ENCODE measurements around the gene EPHA4. TPM values are rescaled to one million over a fixed set of nuclear protein-coding genes. Genes with fewer than 3 reads are reported as not detected.

Gene EPHA4
- total RNA-seq, 2 experiments from 2014 or later: 6.3 to 7.0 TPM

- no peak for DNase-seq
- Mint-ChIP-seq H3K4me3 (no peak overlapping the region), H3K4me1 (ENCODE audit: low read depth) (peaks cover 9% of the 10 kb centered on the region), H3K27me3 (peaks cover 4% of the 10 kb centered on the region), H3K27ac (no peak overlapping the region), H3K36me3 (peaks cover 3% of the 10 kb centered on the region), H3K9me3 (no peaks in the 10 kb centered on the region)
- CTCF ChIA-PET: no interaction called here
- POLR2A ChIA-PET: no interaction called here
- intact Hi-C loops (cut with micrococcal nuclease): loop anchor here (5.0 kb wide), 1 partner anchor 181 kb away; the partner anchor contains the start of gene EPHA4
Observed at GRCh38 chr2:221390878-221391277, 181.2 kb downstream of the EPHA4 start.

GRCh38 chr2:221389904-221390303 is 182.2 kb downstream of the EPHA4 start:
- no peaks in the 10 kb centered on the region for H3K9me3 Mint-ChIP-seq
- POLR2A ChIA-PET: no interaction called here
- H3K27ac Mint-ChIP-seq: no peak overlapping the region
- CTCF ChIA-PET: no interaction called here
- intact Hi-C loops (cut with micrococcal nuclease): loop anchor here (5.0 kb wide), 1 partner anchor 182 kb away; the partner anchor contains the start of gene EPHA4
- H3K36me3 Mint-ChIP-seq: peaks cover 3% of the 10 kb centered on the region
- peaks cover 4% of the 10 kb centered on the region for H3K27me3 Mint-ChIP-seq
- DNase-seq: no peak
- peaks cover 9% of the 10 kb centered on the region for H3K4me1 Mint-ChIP-seq (ENCODE audit: low read depth)
- no peak overlapping the region for H3K4me3 Mint-ChIP-seq

- intact Hi-C loops (cut with micrococcal nuclease): no loop called here
- no peak overlapping the region for H3K4me3 Mint-ChIP-seq
- H3K9me3 Mint-ChIP-seq: no peaks in the 10 kb centered on the region
- no peak overlapping the region for H3K27ac Mint-ChIP-seq
- no peak for DNase-seq
- POLR2A ChIA-PET: no interaction called here
- peaks cover 4% of the 10 kb centered on the region for H3K27me3 Mint-ChIP-seq
- CTCF ChIA-PET: no interaction called here
- H3K36me3 Mint-ChIP-seq: peaks cover 3% of the 10 kb centered on the region
- H3K4me1 Mint-ChIP-seq (ENCODE audit: low read depth): peaks cover 9% of the 10 kb centered on the region
Observed at GRCh38 chr2:221389421-221389820, 182.7 kb downstream of the EPHA4 start.

- Mint-ChIP-seq H3K4me1 (ENCODE audit: low read depth) (peaks cover 9% of the 10 kb centered on the region), H3K27ac (no peak overlapping the region), H3K27me3 (peaks cover 4% of the 10 kb centered on the region), H3K4me3 (no peak overlapping the region), H3K36me3 (peaks cover 3% of the 10 kb centered on the region), H3K9me3 (no peaks in the 10 kb centered on the region)
- intact Hi-C loops (cut with micrococcal nuclease): no loop called here
- ChIA-PET POLR2A (no interaction called here), CTCF (no interaction called here)
- no peak for DNase-seq
Observed at GRCh38 chr2:221388891-221389290, 183.2 kb downstream of the EPHA4 start.

GRCh38 chr2:221385716-221386115 is 186.4 kb downstream of the EPHA4 start:
- Mint-ChIP-seq H3K4me1 (ENCODE audit: low read depth) (no peaks in the 10 kb centered on the region), H3K27me3 (peaks cover 4% of the 10 kb centered on the region), H3K9me3 (no peaks in the 10 kb centered on the region), H3K4me3 (no peak overlapping the region), H3K27ac (no peak overlapping the region), H3K36me3 (peaks cover 3% of the 10 kb centered on the region)
- POLR2A ChIA-PET: no interaction called here
- no peak for DNase-seq
- CTCF ChIA-PET: no interaction called here
- intact Hi-C loops (cut with micrococcal nuclease): no loop called here

GRCh38 chr2:221381928-221382488 is 190.1 kb downstream of the EPHA4 start:
- DNase-seq: no peak
- Mint-ChIP-seq H3K27me3 (no peaks in the 10 kb centered on the region), H3K4me3 (no peak overlapping the region), H3K9me3 (no peaks in the 10 kb centered on the region), H3K27ac (no peak overlapping the region), H3K4me1 (ENCODE audit: low read depth) (peaks cover 3% of the 10 kb centered on the region), H3K36me3 (peaks cover 3% of the 10 kb centered on the region)
- POLR2A ChIA-PET: no interaction called here
- CTCF ChIA-PET: no interaction called here
- intact Hi-C loops (cut with micrococcal nuclease): no loop called here

GRCh38 chr2:221380686-221381085 is 191.4 kb downstream of the EPHA4 start:
- Mint-ChIP-seq H3K9me3 (no peaks in the 10 kb centered on the region), H3K4me3 (no peak overlapping the region), H3K4me1 (ENCODE audit: low read depth) (peaks cover 3% of the 10 kb centered on the region), H3K36me3 (no peaks in the 10 kb centered on the region), H3K27ac (no peak overlapping the region), H3K27me3 (no peaks in the 10 kb centered on the region)
- peak; percentile 15 for DNase-seq
- POLR2A ChIA-PET: interaction anchor here (1.5 kb wide), 1 partner anchor 63 kb away, joined by 3 read pairs; no protein-coding TSS in a partner anchor
- CTCF ChIA-PET: no interaction called here
- intact Hi-C loops (cut with micrococcal nuclease): no loop called here

- intact Hi-C loops (cut with micrococcal nuclease): no loop called here
- Mint-ChIP-seq H3K27me3 (no peaks in the 10 kb centered on the region), H3K9me3 (no peaks in the 10 kb centered on the region), H3K4me1 (ENCODE audit: low read depth) (peaks cover 3% of the 10 kb centered on the region), H3K36me3 (no peaks in the 10 kb centered on the region), H3K27ac (no peak overlapping the region), H3K4me3 (no peak overlapping the region)
- ChIA-PET POLR2A (interaction anchor here (1.5 kb wide), 1 partner anchor 64 kb away, joined by 3 read pairs; no protein-coding TSS in a partner anchor), CTCF (no interaction called here)
- no peak for DNase-seq
Observed at GRCh38 chr2:221380062-221380461, 192.0 kb downstream of the EPHA4 start.

- H3K9me3 Mint-ChIP-seq: no peaks in the 10 kb centered on the region
- ChIA-PET POLR2A (no interaction called here), CTCF (no interaction called here)
- no peaks in the 10 kb centered on the region for H3K36me3 Mint-ChIP-seq
- no peak overlapping the region for H3K27ac Mint-ChIP-seq
- no peak overlapping the region for H3K4me3 Mint-ChIP-seq
- intact Hi-C loops (cut with micrococcal nuclease): no loop called here
- no peak for DNase-seq
- peaks cover 2% of the 10 kb centered on the region for H3K27me3 Mint-ChIP-seq
- H3K4me1 Mint-ChIP-seq (ENCODE audit: low read depth): peaks cover 3% of the 10 kb centered on the region
Observed at GRCh38 chr2:221377597-221377996, 194.5 kb downstream of the EPHA4 start.

GRCh38 chr2:221377066-221377465 is 195.0 kb downstream of the EPHA4 start:
- intact Hi-C loops (cut with micrococcal nuclease): no loop called here
- no peak for DNase-seq
- H3K4me3 Mint-ChIP-seq: no peak overlapping the region
- ChIA-PET CTCF (interaction anchor here (1.1 kb wide), 1 partner anchor 196 kb away, joined by 4 read pairs; no protein-coding TSS in a partner anchor), POLR2A (no interaction called here)
- peaks cover 2% of the 10 kb centered on the region for H3K27me3 Mint-ChIP-seq
- no peak overlapping the region for H3K27ac Mint-ChIP-seq
- H3K36me3 Mint-ChIP-seq: no peaks in the 10 kb centered on the region
- peaks cover 3% of the 10 kb centered on the region for H3K4me1 Mint-ChIP-seq (ENCODE audit: low read depth)
- H3K9me3 Mint-ChIP-seq: no peaks in the 10 kb centered on the region

GRCh38 chr2:221374234-221374633 is 197.9 kb downstream of the EPHA4 start:
- no peak for DNase-seq
- ChIA-PET CTCF (no interaction called here), POLR2A (no interaction called here)
- Mint-ChIP-seq H3K27ac (no peak overlapping the region), H3K36me3 (no peaks in the 10 kb centered on the region), H3K4me3 (no peak overlapping the region), H3K4me1 (ENCODE audit: low read depth) (peaks cover 3% of the 10 kb centered on the region), H3K9me3 (no peaks in the 10 kb centered on the region), H3K27me3 (peaks cover 6% of the 10 kb centered on the region)
- intact Hi-C loops (cut with micrococcal nuclease): no loop called here

- Mint-ChIP-seq H3K9me3 (no peaks in the 10 kb centered on the region), H3K27ac (no peak overlapping the region), H3K27me3 (peaks cover 6% of the 10 kb centered on the region), H3K36me3 (no peaks in the 10 kb centered on the region), H3K4me1 (ENCODE audit: low read depth) (peaks cover 3% of the 10 kb centered on the region), H3K4me3 (no peak overlapping the region)
- intact Hi-C loops (cut with micrococcal nuclease): no loop called here
- no peak for DNase-seq
- POLR2A ChIA-PET: interaction anchor here (0.6 kb wide), 2 partner anchors 14 to 480 kb away, joined by 3 read pairs; no protein-coding TSS in a partner anchor
- CTCF ChIA-PET: no interaction called here
Observed at GRCh38 chr2:221372907-221373306, 199.2 kb downstream of the EPHA4 start.

- H3K4me1 Mint-ChIP-seq (ENCODE audit: low read depth): no peaks in the 10 kb centered on the region
- ChIA-PET POLR2A (interaction anchor here (0.6 kb wide), 1 partner anchor 14 kb away, joined by 3 read pairs; no protein-coding TSS in a partner anchor), CTCF (no interaction called here)
- no peaks in the 10 kb centered on the region for H3K9me3 Mint-ChIP-seq
- no peak for DNase-seq
- H3K27ac Mint-ChIP-seq: no peak overlapping the region
- no peak overlapping the region for H3K4me3 Mint-ChIP-seq
- no peaks in the 10 kb centered on the region for H3K36me3 Mint-ChIP-seq
- peaks cover 6% of the 10 kb centered on the region for H3K27me3 Mint-ChIP-seq
- intact Hi-C loops (cut with micrococcal nuclease): no loop called here
Observed at GRCh38 chr2:221372159-221372884, 199.8 kb downstream of the EPHA4 start.

Measured in activated CD4-positive, alpha-beta memory T cell treated with anti-CD3 and anti-CD28 coated beads for 36 hours (primary cell).